ENCODE measurements around the gene ADAM23. TPM values are rescaled to one million over a fixed set of nuclear protein-coding genes. Genes with fewer than 3 reads are reported as not detected.

Gene ADAM23
- total and polyA plus RNA-seq, 4 donors: 0.12 to 0.51 (median 0.17) TPM; not detected in 1

DNA sequence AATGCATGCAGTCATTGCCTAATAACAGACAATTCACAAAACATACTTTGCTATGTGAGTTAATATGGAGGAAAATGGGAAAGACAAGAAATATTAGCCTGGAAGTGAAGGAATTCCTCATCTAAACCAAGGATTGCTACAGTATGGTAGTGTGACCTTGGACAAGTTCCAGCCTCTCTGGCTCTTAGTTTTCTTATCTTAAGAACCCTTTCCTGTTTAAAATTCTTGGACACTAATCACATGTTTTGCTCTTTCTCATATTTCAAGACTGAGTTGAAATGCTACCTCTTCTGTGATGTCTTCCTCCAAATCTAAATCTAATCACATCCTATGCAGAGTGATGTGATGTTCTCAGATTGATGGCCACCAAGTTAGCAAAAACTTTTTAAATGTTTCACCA, 20.8 kb upstream of the ADAM23 start:
- DNase-seq (ENCODE audit: low spot score): no peak
- TF ChIP-seq GABPA (IDR thresholded peaks at IDR 0.05 in 1 of 2, conservative IDR thresholded peaks at IDR 0.05 in 1 of 2) (no peak), CTCF (IDR thresholded peaks at IDR 0.05; ENCODE audit: low read depth, low read length, missing input control) (no peak), FOXA1 (IDR thresholded peaks at IDR 0.05) (no peak), RAD21 (IDR thresholded peaks at IDR 0.05) (no peak), YY1 (IDR thresholded peaks at IDR 0.05) (no peak), HNF4A (conservative IDR thresholded peaks at IDR 0.05) (no peak), RXRA (IDR thresholded peaks at IDR 0.05) (no peak), NR2F2 (IDR thresholded peaks at IDR 0.05) (no peak), HNF4G (IDR thresholded peaks at IDR 0.05) (no peak)
- TF ChIP-seq, protein P1, sequence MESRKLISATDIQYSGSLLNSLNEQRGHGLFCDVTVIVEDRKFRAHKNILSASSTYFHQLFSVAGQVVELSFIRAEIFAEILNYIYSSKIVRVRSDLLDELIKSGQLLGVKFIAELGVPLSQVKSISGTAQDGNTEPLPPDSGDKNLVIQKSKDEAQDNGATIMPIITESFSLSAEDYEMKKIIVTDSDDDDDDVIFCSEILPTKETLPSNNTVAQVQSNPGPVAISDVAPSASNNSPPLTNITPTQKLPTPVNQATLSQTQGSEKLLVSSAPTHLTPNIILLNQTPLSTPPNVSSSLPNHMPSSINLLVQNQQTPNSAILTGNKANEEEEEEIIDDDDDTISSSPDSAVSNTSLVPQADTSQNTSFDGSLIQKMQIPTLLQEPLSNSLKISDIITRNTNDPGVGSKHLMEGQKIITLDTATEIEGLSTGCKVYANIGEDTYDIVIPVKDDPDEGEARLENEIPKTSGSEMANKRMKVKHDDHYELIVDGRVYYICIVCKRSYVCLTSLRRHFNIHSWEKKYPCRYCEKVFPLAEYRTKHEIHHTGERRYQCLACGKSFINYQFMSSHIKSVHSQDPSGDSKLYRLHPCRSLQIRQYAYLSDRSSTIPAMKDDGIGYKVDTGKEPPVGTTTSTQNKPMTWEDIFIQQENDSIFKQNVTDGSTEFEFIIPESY (IDR thresholded peaks at IDR 0.05): no peak
- TF ChIP-seq, protein P2, sequence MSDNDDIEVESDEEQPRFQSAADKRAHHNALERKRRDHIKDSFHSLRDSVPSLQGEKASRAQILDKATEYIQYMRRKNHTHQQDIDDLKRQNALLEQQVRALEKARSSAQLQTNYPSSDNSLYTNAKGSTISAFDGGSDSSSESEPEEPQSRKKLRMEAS (IDR thresholded peaks at IDR 0.05): no peak
- Histone ChIP-seq H3K27ac (ENCODE audit: low read depth in 1 of 2, low read length in 2 of 2) (no peak overlapping the region), H3K9ac (ENCODE audit: low read depth in 1 of 2, low read length in 2 of 2) (no peak overlapping the region), H3K36me3 (ENCODE audit: control insufficient read depth in 4 of 4, insufficient read depth in 3 of 4, low read depth in 1 of 4, low read length in 3 of 4) (no peaks in the 10 kb centered on the region), H3K9me3 (ENCODE audit: control insufficient read depth in 4 of 4, low read length in 3 of 4) (peaks cover 0 to 8% (median 2%) of the 10 kb centered on the region in 4 donors), H3K4me1 (ENCODE audit: control insufficient read depth in 4 of 4, insufficient read depth in 4 of 4, low read length in 3 of 4) (no peaks in the 10 kb centered on the region), H3K4me3 (ENCODE audit: low read depth in 1 of 3, low read length in 3 of 3) (no peak overlapping the region), H3K27me3 (ENCODE audit: control insufficient read depth in 4 of 4, insufficient read depth in 4 of 4, low read length in 3 of 4) (peaks cover 0 to 4% (median 2%) of the 10 kb centered on the region in 4 donors)

- 39% methylated on average over 2 of the region's 2 CpGs for WGBS
- DNase-seq (ENCODE audit: low spot score): no peak
- H3K4me1 ChIP-seq (ENCODE audit: control insufficient read depth in 4 of 4, insufficient read depth in 4 of 4, low read length in 3 of 4): no peaks in the 10 kb centered on the region
- TF ChIP-seq YY1 (IDR thresholded peaks at IDR 0.05) (no peak), EGR1 (IDR thresholded peaks at IDR 0.05; ENCODE audit: low read depth in 2 of 2) (no peak), FOXA2 (IDR thresholded peaks at IDR 0.05) (no peak), CTCF (IDR thresholded peaks at IDR 0.05; ENCODE audit: low read depth, low read length, missing input control) (no peak), SP1 (IDR thresholded peaks at IDR 0.05) (no peak), RAD21 (IDR thresholded peaks at IDR 0.05) (no peak), HNF4G (IDR thresholded peaks at IDR 0.05) (no peak)
- TF ChIP-seq, protein P1 (IDR thresholded peaks at IDR 0.05): no peak
- H3K36me3 ChIP-seq (ENCODE audit: control insufficient read depth in 4 of 4, insufficient read depth in 3 of 4, low read depth in 1 of 4, low read length in 3 of 4): no peaks in the 10 kb centered on the region
- H3K27ac ChIP-seq (ENCODE audit: low read depth in 1 of 2, low read length in 2 of 2): no peak overlapping the region
- H3K4me3 ChIP-seq (ENCODE audit: low read depth in 1 of 3, low read length in 3 of 3): no peak overlapping the region
- peaks cover 0 to 6% (median 1%) of the 10 kb centered on the region in 4 donors for H3K9me3 ChIP-seq (ENCODE audit: control insufficient read depth in 4 of 4, low read length in 3 of 4)
- no peak overlapping the region for H3K9ac ChIP-seq (ENCODE audit: low read depth in 1 of 2, low read length in 2 of 2)
- peaks cover 0 to 4% (median 2%) of the 10 kb centered on the region in 4 donors for H3K27me3 ChIP-seq (ENCODE audit: control insufficient read depth in 4 of 4, insufficient read depth in 4 of 4, low read length in 3 of 4)
Observed at GRCh38 chr2:206423147-206423546, 20.2 kb upstream of the ADAM23 start.

Measured in liver (tissue), 9 donors.